Upper lobe of right lung (tissue), 1 donor: ENCODE results near the gene ENTR1. TPM values are rescaled to one million over a fixed set of nuclear protein-coding genes. Genes with fewer than 3 reads are reported as not detected.

Experiments used
- ATAC-seq: fragments of 200-7000 bp; cut with Tn5 transposase; one replicate; pipeline ENCODE4 v1.9.1; 2020; ENCODE audit warnings: mild to moderate bottlenecking, moderate library complexity
- DNase-seq: peaks from one replicate; pipeline ENCODE4 v3.0.0-alpha.2; 2020
- H3K27ac ChIP-seq: fragments of 200-600 bp; one replicate; pipeline ENCODE4 v1.8.0; 2022
- H3K27me3 ChIP-seq: fragments of 200-600 bp; one replicate; pipeline ENCODE4 v1.8.0; 2022; ENCODE audit warnings: mild to moderate bottlenecking
- H3K36me3 ChIP-seq: fragments of 200-600 bp; one replicate; pipeline ENCODE4 v1.8.0; 2022
- H3K4me1 ChIP-seq: fragments of 200-600 bp; one replicate; pipeline ENCODE4 v1.8.0; 2022
- H3K4me3 ChIP-seq: fragments of 200-600 bp; one replicate; pipeline ENCODE4 v1.8.0; 2022; ENCODE audit warnings: mild to moderate bottlenecking
- H3K9me3 ChIP-seq: fragments of 200-600 bp; one replicate; pipeline ENCODE4 v1.8.0; 2022
- intact Hi-C: fragments of 100-400 bp; cut with DNase I; formaldehyde crosslinking; loops from one replicate; pipeline ENCODE4 v1.11.0; 2022
- long read RNA-seq: library from polyadenylated mRNA; unstranded; transcript quantifications from one replicate; pipeline ENCODE4 v2.0.0, GENCODE V29; 2021
- total RNA-seq: library from RNA; stranded (reverse); fragmentation: NEBNext Ultra II Directional; extraction: Animal tissue kit (Norgen Biotek cat#: 25700); gene quantifications from one replicate; pipeline ENCODE4 v1.2.1, GENCODE V29; 2021
- TF ChIP-seq, protein P1 (sequence below): fragments of 200-600 bp; IDR thresholded peaks from one replicate; pipeline ENCODE4 v1.8.0; 2022; ENCODE audit warnings: antibody characterized with exemption
- donor health status: DM: no; HTN: yes; CAD: no; lungs with severe emphysema.

Gene ENTR1, protein sequence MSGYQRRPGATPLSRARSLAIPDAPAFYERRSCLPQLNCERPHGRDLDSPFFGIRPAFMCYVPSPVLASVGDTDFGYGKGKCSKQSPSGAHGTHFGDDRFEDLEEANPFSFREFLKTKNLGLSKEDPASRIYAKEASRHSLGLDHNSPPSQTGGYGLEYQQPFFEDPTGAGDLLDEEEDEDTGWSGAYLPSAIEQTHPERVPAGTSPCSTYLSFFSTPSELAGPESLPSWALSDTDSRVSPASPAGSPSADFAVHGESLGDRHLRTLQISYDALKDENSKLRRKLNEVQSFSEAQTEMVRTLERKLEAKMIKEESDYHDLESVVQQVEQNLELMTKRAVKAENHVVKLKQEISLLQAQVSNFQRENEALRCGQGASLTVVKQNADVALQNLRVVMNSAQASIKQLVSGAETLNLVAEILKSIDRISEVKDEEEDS
- 36.4 TPM for total RNA-seq
- long read RNA-seq, transcript ENTR1-204 (8 exons, 2,129 nt), result major isoform, 14 of 37 reads
- long read RNA-seq, partial matches to known transcripts, result 3 of 37 reads
- long read RNA-seq, other reads (novel, unspliced or antisense), result 17 of 37 reads

DNA sequence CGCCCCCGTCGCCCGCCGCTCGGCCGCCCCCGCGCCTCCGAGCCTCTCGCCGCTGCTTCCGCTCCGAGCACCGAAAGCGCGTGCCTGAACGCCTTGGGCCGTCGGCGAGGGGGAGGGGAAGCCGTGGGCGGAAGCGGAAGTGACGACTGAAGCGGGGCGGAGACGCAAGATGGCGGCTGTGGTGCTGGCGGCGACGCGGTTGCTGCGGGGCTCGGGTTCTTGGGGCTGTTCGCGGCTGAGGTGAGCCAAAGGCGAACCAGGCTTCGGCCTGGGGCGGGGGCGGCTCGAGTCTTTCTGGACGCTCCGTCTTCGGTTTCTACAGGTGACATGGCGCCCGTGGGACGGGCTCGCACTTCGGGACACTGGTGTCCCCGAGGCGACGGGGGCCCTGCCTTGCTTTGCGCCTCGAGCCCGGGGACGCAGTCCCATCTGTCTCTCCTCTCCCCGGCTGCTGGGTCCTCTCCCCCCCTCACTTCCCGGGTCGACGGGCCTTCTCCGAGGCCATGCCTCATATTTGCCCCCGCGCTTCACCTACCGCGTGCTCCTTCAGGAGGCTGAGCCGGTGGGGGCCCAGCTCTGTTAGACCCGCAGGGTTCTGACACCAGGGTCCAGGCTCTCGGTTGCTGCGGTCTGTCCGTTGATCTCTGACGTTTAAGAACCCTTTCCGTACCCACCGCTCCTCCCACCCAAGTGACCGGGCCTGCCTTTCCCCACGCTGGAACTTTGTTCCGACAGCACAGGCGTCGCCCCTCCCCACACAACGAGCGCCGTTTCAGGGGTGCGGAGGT is at the start of gene ENTR1, which contains the start of gene PMPCA:
Gene ENTR1, minus strand, starts transcription at position 115 of the 788 bp plus-strand sequence. CDS start 217 bp downstream, outside the sequence.
Gene PMPCA, plus strand, starts transcription at position 159 of the 788 bp plus-strand sequence. Its CDS starts 11 bp downstream, at position 170.
- ATAC-seq (peak; percentile 93), DNase-seq (peak; percentile 96)
- peaks cover 21% of the 10 kb centered on the region for H3K4me1 ChIP-seq
- peak within 1 kb of the TSS; percentile 91 for H3K27ac ChIP-seq
- peak within 1 kb of the TSS; percentile 98 for H3K4me3 ChIP-seq
- no peaks in the 10 kb centered on the region for H3K27me3 ChIP-seq
- intact Hi-C loops, result no loop called here
- H3K36me3 ChIP-seq, result peaks cover 57% of the 10 kb centered on the region
- H3K9me3 ChIP-seq, result no peaks in the 10 kb centered on the region
- TF ChIP-seq, protein P1, sequence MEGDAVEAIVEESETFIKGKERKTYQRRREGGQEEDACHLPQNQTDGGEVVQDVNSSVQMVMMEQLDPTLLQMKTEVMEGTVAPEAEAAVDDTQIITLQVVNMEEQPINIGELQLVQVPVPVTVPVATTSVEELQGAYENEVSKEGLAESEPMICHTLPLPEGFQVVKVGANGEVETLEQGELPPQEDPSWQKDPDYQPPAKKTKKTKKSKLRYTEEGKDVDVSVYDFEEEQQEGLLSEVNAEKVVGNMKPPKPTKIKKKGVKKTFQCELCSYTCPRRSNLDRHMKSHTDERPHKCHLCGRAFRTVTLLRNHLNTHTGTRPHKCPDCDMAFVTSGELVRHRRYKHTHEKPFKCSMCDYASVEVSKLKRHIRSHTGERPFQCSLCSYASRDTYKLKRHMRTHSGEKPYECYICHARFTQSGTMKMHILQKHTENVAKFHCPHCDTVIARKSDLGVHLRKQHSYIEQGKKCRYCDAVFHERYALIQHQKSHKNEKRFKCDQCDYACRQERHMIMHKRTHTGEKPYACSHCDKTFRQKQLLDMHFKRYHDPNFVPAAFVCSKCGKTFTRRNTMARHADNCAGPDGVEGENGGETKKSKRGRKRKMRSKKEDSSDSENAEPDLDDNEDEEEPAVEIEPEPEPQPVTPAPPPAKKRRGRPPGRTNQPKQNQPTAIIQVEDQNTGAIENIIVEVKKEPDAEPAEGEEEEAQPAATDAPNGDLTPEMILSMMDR, result no peak

DNA sequence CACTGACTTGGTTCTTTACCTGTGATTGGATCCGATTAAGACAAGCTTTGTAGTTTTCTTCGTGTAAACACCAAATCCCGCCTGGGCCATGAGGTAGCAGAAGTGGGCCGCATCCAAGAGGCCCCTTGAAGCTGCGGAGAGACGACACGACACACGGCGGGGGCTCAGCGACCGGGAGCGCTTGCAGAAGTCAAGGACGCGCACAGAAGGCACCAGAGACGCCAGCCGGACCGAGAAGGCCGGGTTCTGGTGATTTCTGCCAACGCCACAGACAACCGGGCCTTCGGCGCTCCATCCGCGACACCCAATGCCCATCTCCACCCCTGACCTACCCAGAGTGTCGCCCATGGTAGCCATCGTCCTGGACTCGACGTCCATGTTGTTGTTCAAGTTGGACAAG is 49.0 kb upstream of the ENTR1 start:
- Histone ChIP-seq H3K4me1 (no peaks in the 10 kb centered on the region), H3K27me3 (no peaks in the 10 kb centered on the region), H3K36me3 (peaks cover 100% of the 10 kb centered on the region), H3K4me3 (no peak overlapping the region), H3K9me3 (no peaks in the 10 kb centered on the region), H3K27ac (no peak overlapping the region)
- TF ChIP-seq, protein P1, result no peak
- no peak for ATAC-seq
- intact Hi-C loops, result no loop called here
- no peak for DNase-seq

DNA sequence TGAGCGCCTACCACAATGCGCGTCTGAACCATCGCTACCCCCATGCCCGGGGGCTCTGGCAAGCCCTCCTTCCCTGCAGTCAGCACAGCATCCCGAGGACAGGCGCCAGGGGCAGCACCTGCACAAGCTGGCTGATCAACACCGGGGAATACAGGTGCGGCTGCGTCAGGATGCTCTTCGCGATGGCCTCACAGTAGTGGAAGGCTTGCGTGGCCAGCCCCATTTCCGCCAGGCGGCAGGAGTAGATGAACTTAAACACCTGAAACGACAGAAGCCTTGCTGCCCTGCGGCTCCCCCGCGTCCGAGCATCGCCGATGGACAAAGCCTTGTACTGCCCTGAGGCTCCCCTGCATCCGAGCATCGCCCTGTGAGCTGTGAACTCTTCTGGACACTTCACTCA is 46.9 kb upstream of the ENTR1 start:
- ATAC-seq (no peak), DNase-seq (no peak)
- peaks cover 97% of the 10 kb centered on the region for H3K36me3 ChIP-seq
- no peak overlapping the region for H3K4me3 ChIP-seq
- no peaks in the 10 kb centered on the region for H3K27me3 ChIP-seq
- TF ChIP-seq, protein P1, result no peak
- intact Hi-C loops, result no loop called here
- no peaks in the 10 kb centered on the region for H3K4me1 ChIP-seq
- no peaks in the 10 kb centered on the region for H3K9me3 ChIP-seq
- no peak overlapping the region for H3K27ac ChIP-seq

DNA sequence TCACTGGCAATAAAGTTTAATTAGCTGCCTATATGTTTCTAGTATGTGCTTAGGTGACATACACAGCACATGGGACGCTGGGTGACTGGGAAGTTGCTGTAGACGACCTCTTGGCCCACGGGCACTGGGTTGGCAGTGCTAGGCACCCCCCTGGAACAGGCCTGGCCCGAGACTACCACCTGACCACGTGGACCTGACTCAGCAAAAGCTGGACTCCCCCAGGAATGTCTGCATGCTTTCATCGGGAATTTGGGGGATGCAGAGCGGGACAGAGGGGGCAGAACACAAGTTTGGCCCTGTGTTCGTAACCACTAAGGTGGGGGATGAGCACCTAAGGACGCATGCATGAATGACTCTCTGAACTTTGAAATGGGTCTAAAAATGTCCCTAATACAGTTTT is 45.8 kb upstream of the ENTR1 start:
- H3K9me3 ChIP-seq, result no peaks in the 10 kb centered on the region
- DNase-seq (no peak), ATAC-seq (no peak)
- H3K36me3 ChIP-seq, result peaks cover 97% of the 10 kb centered on the region
- intact Hi-C loops, result no loop called here
- no peak overlapping the region for H3K27ac ChIP-seq
- H3K4me1 ChIP-seq, result no peaks in the 10 kb centered on the region
- H3K4me3 ChIP-seq, result no peak overlapping the region
- H3K27me3 ChIP-seq, result no peaks in the 10 kb centered on the region
- TF ChIP-seq, protein P1, result no peak

DNA sequence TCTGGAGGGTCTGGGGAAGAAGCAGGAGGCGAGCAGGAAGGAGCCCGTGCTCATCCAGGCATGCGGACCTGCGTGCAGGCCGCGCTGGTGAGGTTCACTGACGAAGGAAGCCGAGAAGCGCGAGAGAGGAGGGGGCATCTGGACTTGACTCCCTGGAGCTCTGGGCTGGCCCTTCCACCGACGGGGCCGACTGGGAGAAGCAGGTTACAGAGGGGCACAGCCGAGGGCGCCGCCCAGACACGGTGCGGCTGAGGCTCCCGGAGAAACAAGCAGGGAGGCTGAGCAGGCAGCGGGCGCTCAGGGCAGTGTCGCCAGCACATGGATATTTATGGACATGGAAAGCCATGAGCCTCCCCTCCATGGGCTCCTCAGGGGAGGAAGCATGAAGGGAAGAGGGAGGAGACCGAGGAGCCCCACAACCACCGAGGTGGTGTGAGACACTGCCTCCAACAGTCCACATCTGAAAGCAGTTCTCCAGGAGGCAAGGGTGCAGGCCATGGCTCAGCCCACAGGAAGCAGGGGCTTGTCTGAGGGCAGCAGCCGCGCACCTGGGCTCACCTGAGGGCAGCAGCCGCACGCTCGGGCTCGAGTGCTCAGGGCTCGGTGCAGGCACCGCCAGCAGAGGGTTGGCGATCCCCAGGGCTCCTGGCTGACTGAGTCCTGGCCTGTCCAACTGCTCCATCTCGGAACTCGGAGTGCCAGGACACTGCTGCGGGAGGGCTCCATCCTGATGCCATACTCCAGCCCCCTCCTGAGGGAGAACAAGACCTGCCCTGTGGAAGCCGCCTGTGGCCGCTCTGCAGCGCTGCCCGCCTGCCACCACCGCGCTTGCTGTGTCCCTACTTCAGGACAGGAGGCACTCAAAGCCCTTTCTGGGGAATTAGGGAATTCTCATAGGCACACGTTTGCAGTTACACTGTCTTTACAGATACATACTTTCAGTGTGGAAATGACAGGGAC is 44.9 kb upstream of the ENTR1 start:
- no peaks in the 10 kb centered on the region for H3K27me3 ChIP-seq
- H3K36me3 ChIP-seq, result peaks cover 97% of the 10 kb centered on the region
- peak; percentile 20 for ATAC-seq
- H3K4me1 ChIP-seq, result no peaks in the 10 kb centered on the region
- no peaks in the 10 kb centered on the region for H3K9me3 ChIP-seq
- TF ChIP-seq, protein P1, result no peak
- DNase-seq, result no peak
- H3K27ac ChIP-seq, result no peak overlapping the region
- H3K4me3 ChIP-seq, result no peak overlapping the region
- intact Hi-C loops, result no loop called here
